GM18520 (cell line): ENCODE data around the gene PDE2A.
"Not testable (repeated sequence)": the region's sequence is repeated elsewhere in the genome, so short reads cannot be mapped to it uniquely, and the experiment has no call there.

Experiments
- ATAC-seq: cut with Tn5 transposase; IDR thresholded peaks from one replicate; pipeline ENCODE4 v1.9.1; 2021; ENCODE audit not compliant: unreplicated experiment

PDE2A gene

GRCh38 chr11:72578991-72579815 lies 95.0 kb downstream of the PDE2A start:
- ATAC-seq, result no peak

- ATAC-seq, result no peak
Measured at GRCh38 chr11:72578566-72578965, 95.7 kb downstream of the PDE2A start.

GRCh38 chr11:72578051-72578450 lies 96.2 kb downstream of the PDE2A start:
- ATAC-seq, result no peak

GRCh38 chr11:72577271-72577721 lies 96.9 kb downstream of the PDE2A start:
- ATAC-seq, result no peak

GRCh38 chr11:72576661-72577060 lies 97.6 kb downstream of the PDE2A start:
- ATAC-seq, result no peak

- no peak for ATAC-seq
Measured at GRCh38 chr11:72576243-72576595, 98.0 kb downstream of the PDE2A start.

GRCh38 chr11:72575533-72576242 lies 98.5 kb downstream of the PDE2A start:
- ATAC-seq, result no peak

GRCh38 chr11:72574548-72575460 lies 99.4 kb downstream of the PDE2A start:
- no peak for ATAC-seq

GRCh38 chr11:72573855-72574445 lies 100.3 kb downstream of the PDE2A start:
- ATAC-seq, result no peak

GRCh38 chr11:72573072-72573854 lies 101.0 kb downstream of the PDE2A start:
- no peak for ATAC-seq

GRCh38 chr11:72572540-72572939 lies 101.7 kb downstream of the PDE2A start:
- ATAC-seq, result not testable (repeated sequence)

GRCh38 chr11:72570893-72571661 lies 103.1 kb downstream of the PDE2A start:
- ATAC-seq, result no peak

- no peak for ATAC-seq
Measured at GRCh38 chr11:72569966-72570892, 104.0 kb downstream of the PDE2A start.

GRCh38 chr11:72568861-72569260 lies 105.4 kb downstream of the PDE2A start:
- no peak for ATAC-seq

- no peak for ATAC-seq
Measured at GRCh38 chr11:72562431-72562830, 111.8 kb downstream of the PDE2A start.

- ATAC-seq, result no peak
Measured at GRCh38 chr11:72561856-72562255, 112.4 kb downstream of the PDE2A start.

- ATAC-seq, result not testable (repeated sequence)
Measured at GRCh38 chr11:72560864-72561263, 113.4 kb downstream of the PDE2A start.

GRCh38 chr11:72556433-72556832 lies 117.8 kb downstream of the PDE2A start:
- no peak for ATAC-seq
